GM20000 (cell line): ENCODE measurements around the gene VPS16.
"Not testable (repeated sequence)": the region's sequence is repeated elsewhere in the genome, so short reads cannot be mapped to it uniquely, and the experiment has no call there.

Source experiments
- DNase-seq: peaks from one replicate; pipeline ENCODE4 v3.0.0; 2012; ENCODE audit warnings: low spot score
- CTCF ChIP-seq: IDR thresholded peaks from 2 replicates; pipeline ENCODE4 v1.5.1; 2012; ENCODE audit warnings: mild to moderate bottlenecking, control low read depth; ENCODE audit errors: extremely low read depth, missing control alignments

VPS16 gene

GRCh38 chr20:2826655-2827054 is 13.9 kb upstream of the VPS16 start:
- TF ChIP-seq CTCF = no peak
- no peak for DNase-seq

- no peak for DNase-seq
- no peak for TF ChIP-seq CTCF
These were observed 11.2 kb upstream of the VPS16 start for GRCh38 chr20:2829376-2829775.

- not testable (repeated sequence) for DNase-seq
These were observed 9.3 kb upstream of the VPS16 start for GRCh38 chr20:2831206-2831605.

- no peak for DNase-seq
These were observed 6.8 kb upstream of the VPS16 start for GRCh38 chr20:2833761-2834160.

DNA sequence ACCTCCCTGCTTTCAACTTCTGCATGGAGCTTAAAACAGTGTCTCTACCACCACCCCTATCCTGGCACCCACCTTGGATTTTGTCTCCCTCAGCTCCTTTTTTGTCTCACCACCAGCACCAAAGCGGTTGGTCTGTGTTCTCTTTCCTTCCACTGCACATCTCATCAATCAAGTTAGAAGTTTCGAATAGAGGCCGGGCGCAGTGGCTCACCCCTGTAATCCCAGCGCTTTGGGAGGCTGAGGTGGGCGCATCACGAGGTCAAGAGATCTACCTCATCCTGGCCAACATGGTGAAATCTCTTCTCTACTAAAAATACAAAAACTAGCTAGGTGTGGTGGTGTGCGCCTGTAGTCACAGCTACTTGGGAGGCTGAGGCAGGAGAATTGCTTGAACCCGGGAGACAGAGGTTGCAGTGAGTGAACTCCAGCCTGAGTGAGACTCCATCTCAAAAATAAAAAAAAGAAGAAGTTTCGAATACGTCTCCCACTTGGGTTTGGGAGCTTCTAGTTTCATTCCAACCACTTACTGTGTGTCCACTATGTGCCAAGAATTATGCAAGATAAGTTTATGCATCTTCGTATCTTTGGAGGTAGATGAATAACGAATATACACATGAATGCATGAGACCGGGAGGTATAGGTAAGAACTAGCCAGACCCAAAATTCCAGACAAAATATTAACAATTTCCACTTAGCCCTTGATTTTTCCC is 6.0 kb upstream of the VPS16 start:
- DNase-seq = no peak
- no peak for TF ChIP-seq CTCF

More at GRCh38 chr20:2833761-2834160, 6.8 kb upstream of the VPS16 start:
- TF ChIP-seq CTCF = no peak

DNA sequence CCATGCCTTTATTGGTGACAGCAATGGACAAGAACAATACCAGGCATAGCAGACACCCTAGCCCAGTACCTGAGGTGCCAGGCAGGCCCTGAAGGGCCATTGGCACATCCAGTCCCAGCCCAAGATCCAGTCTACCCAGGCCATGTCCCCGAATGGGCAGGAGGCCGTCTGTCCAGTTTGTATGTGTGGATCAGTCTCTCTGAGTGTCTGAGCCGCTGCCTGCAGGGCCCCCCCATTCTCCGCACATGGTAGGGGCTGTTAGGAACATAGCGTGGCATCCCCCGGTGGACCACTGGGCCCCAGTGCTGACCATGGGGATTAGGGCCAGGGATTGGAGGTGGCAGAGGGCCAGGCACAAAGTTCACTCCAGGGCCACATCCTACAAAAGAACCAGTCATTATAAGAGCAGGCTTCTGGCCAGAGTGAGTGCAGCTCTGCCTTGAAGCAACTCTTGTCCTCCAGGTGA is 5.2 kb upstream of the VPS16 start:
- TF ChIP-seq CTCF = no peak
- no peak for DNase-seq

DNA sequence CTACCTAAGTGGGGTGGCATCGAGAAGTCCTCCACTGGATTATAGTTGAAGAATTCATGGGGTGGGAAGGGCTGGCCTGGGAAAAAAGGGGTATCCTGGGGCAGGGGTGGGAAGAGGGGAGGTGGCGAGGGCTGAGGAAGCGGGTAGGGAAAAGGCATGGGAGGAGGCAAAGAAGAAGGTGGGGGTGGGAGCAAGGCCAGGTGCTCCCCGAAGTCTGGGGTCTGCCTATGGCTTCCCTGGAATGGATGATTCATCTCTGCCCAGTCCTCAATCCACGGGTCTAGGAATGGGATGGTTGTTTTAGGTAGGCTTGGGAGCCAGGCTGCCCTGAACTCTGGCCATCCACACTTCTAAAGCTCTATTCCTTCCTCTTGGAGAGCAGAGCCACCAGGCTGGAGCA is 4.5 kb upstream of the VPS16 start:
- DNase-seq = no peak
- no peak for TF ChIP-seq CTCF
